Liver (tissue), 9 donors: Measurements from ENCODE around the gene APOE. TPM values are rescaled to one million over a fixed set of nuclear protein-coding genes. Genes with fewer than 3 reads are reported as not detected.

Source experiments
- DNase-seq: peaks from one replicate; pipeline ENCODE4 v3.0.0-alpha.2; 2017; ENCODE audit warnings: low spot score
- H3K27ac ChIP-seq, 2 donors: one replicate each; pipeline ENCODE4 v1.7.0; 2013; ENCODE audit warnings: inconsistent platforms in 2 of 2, low read length in 2 of 2, control low read depth in 1 of 2, low read depth in 1 of 2, mild to moderate bottlenecking in 1 of 2
- H3K27me3 ChIP-seq, 4 donors: one replicate each; pipeline versions ENCODE4 v1.6.1 to v1.7.0; 2013; ENCODE audit warnings: low read length in 3 of 4, inconsistent platforms in 1 of 4, mild to moderate bottlenecking in 1 of 4, moderate library complexity in 1 of 4; ENCODE audit not compliant: control insufficient read depth in 4 of 4, insufficient read depth in 4 of 4
- H3K36me3 ChIP-seq, 4 donors: one replicate each; pipeline versions ENCODE4 v1.6.1 to v1.7.0; 2013; ENCODE audit warnings: low read length in 3 of 4, mild to moderate bottlenecking in 3 of 4, low read depth in 1 of 4, moderate library complexity in 1 of 4; ENCODE audit not compliant: control insufficient read depth in 4 of 4, insufficient read depth in 3 of 4
- H3K4me1 ChIP-seq, 4 donors: one replicate each; pipeline versions ENCODE4 v1.6.1 to v1.7.0; 2013; ENCODE audit warnings: low read length in 3 of 4, mild to moderate bottlenecking in 3 of 4, moderate library complexity in 1 of 4; ENCODE audit not compliant: control insufficient read depth in 4 of 4, insufficient read depth in 4 of 4
- H3K4me3 ChIP-seq, 3 donors: one replicate each; pipeline versions ENCODE4 v1.6.1 to v1.7.0; 2013; ENCODE audit warnings: low read length in 3 of 3, control low read depth in 1 of 3, low read depth in 1 of 3, mild to moderate bottlenecking in 1 of 3
- H3K9ac ChIP-seq, 2 donors: one replicate each; pipeline ENCODE4 v1.7.0; 2013; ENCODE audit warnings: low read length in 2 of 2, mild to moderate bottlenecking in 2 of 2, moderate library complexity in 2 of 2, control low read depth in 1 of 2, low read depth in 1 of 2
- H3K9me3 ChIP-seq, 4 donors: one replicate each; pipeline versions ENCODE4 v1.6.1 to v1.7.0; 2013; ENCODE audit warnings: low read length in 3 of 4; ENCODE audit not compliant: control insufficient read depth in 4 of 4
- CTCF ChIP-seq: fragments of 150-350 bp; IDR thresholded peaks from 2 replicates; pipeline ENCODE4 v1.5.1; 2017; ENCODE audit warnings: improper control_type of control experiment, low read depth, low read length; ENCODE audit not compliant: missing input control
- EGR1 ChIP-seq, 2 donors: IDR thresholded peaks; 2 replicates each; pipeline ENCODE4 v1.6.1; 2016 to 2018; ENCODE audit warnings: antibody characterized with exemption in 2 of 2, low read depth in 2 of 2
- FOXA1 ChIP-seq: IDR thresholded peaks from 2 replicates; pipeline ENCODE4 v1.6.1; 2016; ENCODE audit warnings: antibody characterized with exemption
- FOXA2 ChIP-seq: IDR thresholded peaks from 2 replicates; pipeline ENCODE4 v1.6.1; 2016; ENCODE audit warnings: antibody characterized with exemption
- GABPA ChIP-seq, 2 donors: IDR thresholded peaks in 1 of 2; conservative IDR thresholded peaks in 1 of 2; 2 replicates each; pipeline ENCODE4 v1.6.1; 2016; ENCODE audit warnings: antibody characterized with exemption in 2 of 2, mild to moderate bottlenecking in 1 of 2, moderate library complexity in 1 of 2
- HNF4A ChIP-seq, 2 donors: conservative IDR thresholded peaks; 2 replicates each; pipeline ENCODE4 v1.6.1; 2016; ENCODE audit warnings: antibody characterized with exemption in 2 of 2, mild to moderate bottlenecking in 2 of 2
- HNF4G ChIP-seq: IDR thresholded peaks from 2 replicates; pipeline ENCODE4 v1.6.1; 2016; ENCODE audit warnings: antibody characterized with exemption
- JUND ChIP-seq, 2 donors: IDR thresholded peaks; 2 replicates each; pipeline ENCODE4 v1.6.1; 2016; ENCODE audit warnings: antibody characterized with exemption in 2 of 2
- RAD21 ChIP-seq, 2 donors: IDR thresholded peaks; 2 replicates each; pipeline ENCODE4 v1.6.1; 2016; ENCODE audit warnings: antibody characterized with exemption in 2 of 2, mild to moderate bottlenecking in 2 of 2
- REST ChIP-seq: IDR thresholded peaks from 2 replicates; pipeline ENCODE4 v1.6.1; 2016; ENCODE audit warnings: antibody characterized with exemption, mild to moderate bottlenecking
- RXRA ChIP-seq, 2 donors: IDR thresholded peaks; 2 replicates each; pipeline ENCODE4 v1.6.1; 2017 to 2018; ENCODE audit warnings: antibody characterized with exemption in 2 of 2, mild to moderate bottlenecking in 1 of 2
- SP1 ChIP-seq: IDR thresholded peaks from 2 replicates; pipeline ENCODE4 v1.6.1; 2018; ENCODE audit warnings: antibody characterized with exemption, mild to moderate bottlenecking
- TAF1 ChIP-seq: conservative IDR thresholded peaks from 2 replicates; pipeline ENCODE4 v1.6.1; 2016; ENCODE audit warnings: antibody characterized with exemption, mild to moderate bottlenecking
- YY1 ChIP-seq: IDR thresholded peaks from 2 replicates; pipeline ENCODE4 v1.6.1; 2016; ENCODE audit warnings: antibody characterized with exemption, mild to moderate bottlenecking
- ZBTB33 ChIP-seq: IDR thresholded peaks from 2 replicates; pipeline ENCODE4 v1.6.1; 2016; ENCODE audit warnings: antibody characterized with exemption
- WGBS: extraction: QIAGEN DNeasy Blood & Tissue Kit; methylation state at CpG from one replicate; pipeline ENCODE4 v1.1.7; 2013; 5-methylcytosine and 5-hydroxymethylcytosine counted together
- polyA plus RNA-seq, 2 donors: library from polyadenylated mRNA; stranded (reverse) in 1 of 2; unstranded in 1 of 2; fragments of 200-250 nt in 1 of 2; fragments of >200 nt in 1 of 2; fragmentation: Nextera tagmentation in 1 of 2; extraction: Ambion mirVana in 1 of 2; gene quantifications; one replicate each; pipeline versions ENCODE4 v1.2.1 to v1.2.3, GENCODE V29; 2013 to 2015
- total RNA-seq, 2 donors: library from RNA; depleted of rRNA; stranded (reverse); fragments of >200 nt; gene quantifications; one replicate each; pipeline ENCODE4 v1.2.3, GENCODE V29; 2014
- TF ChIP-seq, protein P1 (sequence below): IDR thresholded peaks from 2 replicates; pipeline ENCODE4 v1.6.1; 2016; ENCODE audit warnings: antibody characterized with exemption
- TF ChIP-seq, protein P2 (sequence below): IDR thresholded peaks from 2 replicates; pipeline ENCODE4 v1.6.1; 2016; ENCODE audit warnings: antibody characterized with exemption
- donor health status: healthy.
- donor health status: healthy.
- donor health status: healthy.
- donor health status: healthy.
- donor health status: healthy.

Gene APOE
- total and polyA plus RNA-seq, 4 donors = 1,884 to 5,263 (median 3,713) TPM

- no peak overlapping the region for H3K9ac ChIP-seq
- TF ChIP-seq HNF4A (conservative IDR thresholded peaks at IDR 0.05) (no peak), FOXA2 (no peak), REST (no peak), RXRA (IDR thresholded peaks at IDR 0.05) (no peak), YY1 (no peak), GABPA (IDR thresholded peaks at IDR 0.05 in 1 of 2, conservative IDR thresholded peaks at IDR 0.05 in 1 of 2) (no peak), EGR1 (IDR thresholded peaks at IDR 0.05; ENCODE audit: low read depth in 2 of 2) (no peak), FOXA1 (no peak), CTCF (no peak), ZBTB33 (no peak), HNF4G (no peak)
- TF ChIP-seq, protein P1, sequence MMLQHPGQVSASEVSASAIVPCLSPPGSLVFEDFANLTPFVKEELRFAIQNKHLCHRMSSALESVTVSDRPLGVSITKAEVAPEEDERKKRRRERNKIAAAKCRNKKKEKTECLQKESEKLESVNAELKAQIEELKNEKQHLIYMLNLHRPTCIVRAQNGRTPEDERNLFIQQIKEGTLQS = no peak
- peak overlapping the region in 1 of 3 donors; percentile 70 for H3K4me3 ChIP-seq
- no peaks in the 10 kb centered on the region for H3K36me3 ChIP-seq
- peak overlapping the region in 1 of 2 donors; percentile 45 for H3K27ac ChIP-seq
- H3K27me3 ChIP-seq = no peaks in the 10 kb centered on the region
- no peaks in the 10 kb centered on the region for H3K9me3 ChIP-seq
- DNase-seq = no peak
- peaks cover 10 to 77% (median 42%) of the 10 kb centered on the region in 4 donors for H3K4me1 ChIP-seq
- 83% methylated on average over 44 of the region's 44 CpGs for WGBS
Observed at GRCh38 chr19:44908836-44909261, 3.3 kb downstream of the APOE start.

DNA sequence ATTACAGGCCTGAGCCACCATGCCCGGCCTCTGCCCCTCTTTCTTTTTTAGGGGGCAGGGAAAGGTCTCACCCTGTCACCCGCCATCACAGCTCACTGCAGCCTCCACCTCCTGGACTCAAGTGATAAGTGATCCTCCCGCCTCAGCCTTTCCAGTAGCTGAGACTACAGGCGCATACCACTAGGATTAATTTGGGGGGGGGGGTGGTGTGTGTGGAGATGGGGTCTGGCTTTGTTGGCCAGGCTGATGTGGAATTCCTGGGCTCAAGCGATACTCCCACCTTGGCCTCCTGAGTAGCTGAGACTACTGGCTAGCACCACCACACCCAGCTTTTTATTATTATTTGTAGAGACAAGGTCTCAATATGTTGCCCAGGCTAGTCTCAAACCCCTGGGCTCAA is 4.2 kb downstream of the APOE start:
- Histone ChIP-seq H3K36me3 (no peaks in the 10 kb centered on the region), H3K4me1 (peaks cover 4 to 67% (median 37%) of the 10 kb centered on the region in 4 donors), H3K4me3 (no peak overlapping the region), H3K27ac (peak overlapping the region; percentile 2 to 45), H3K27me3 (no peaks in the 10 kb centered on the region), H3K9ac (no peak overlapping the region), H3K9me3 (no peaks in the 10 kb centered on the region)
- DNase-seq = no peak
- no peak for TF ChIP-seq TAF1
- no peak for TF ChIP-seq RAD21 (IDR thresholded peaks at IDR 0.05)
- no peak for TF ChIP-seq YY1
- no peak for TF ChIP-seq FOXA2
- TF ChIP-seq SP1 = no peak
- TF ChIP-seq HNF4G = no peak
- no peak for TF ChIP-seq REST
- no peak for TF ChIP-seq CTCF
- TF ChIP-seq, protein P2, sequence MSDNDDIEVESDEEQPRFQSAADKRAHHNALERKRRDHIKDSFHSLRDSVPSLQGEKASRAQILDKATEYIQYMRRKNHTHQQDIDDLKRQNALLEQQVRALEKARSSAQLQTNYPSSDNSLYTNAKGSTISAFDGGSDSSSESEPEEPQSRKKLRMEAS = no peak
- TF ChIP-seq, protein P1 = no peak
- TF ChIP-seq HNF4A (conservative IDR thresholded peaks at IDR 0.05) = no peak
- TF ChIP-seq JUND (IDR thresholded peaks at IDR 0.05) = no peak
- no peak for TF ChIP-seq FOXA1
- WGBS = 77% methylated on average over 5 of the region's 5 CpGs
